ENCODE data around the gene RTF2. TPM values are rescaled to one million over a fixed set of nuclear protein-coding genes. Genes with fewer than 3 reads are reported as not detected.
"Not testable (repeated sequence)": the region's sequence is repeated elsewhere in the genome, so short reads cannot be mapped to it uniquely, and the experiment has no call there.

RTF2 gene
- total and polyA plus RNA-seq, 2 of the 4 experiments (the other 2 are of a cell fraction) = 102 to 109 TPM

GRCh38 chr20:56532946-56533345 lies 64.5 kb downstream of the RTF2 start, which contains the start of gene FAM209B:
Gene FAM209B, plus strand, starts transcription at chr20:56533246. Its CDS starts 96 bp downstream, at chr20:56533342.
- DNase-seq; H4K8ac ChIP-seq (ENCODE audit: low read depth in 2 of 2, low read length in 2 of 2); ATAC-seq (ENCODE audit: low read depth); H3K36me3 ChIP-seq (ENCODE audit: control insufficient read depth, insufficient read depth, low read length); H4K5ac ChIP-seq (ENCODE audit: low read depth, low read length); H3K4ac ChIP-seq (ENCODE audit: low read depth, low read length); H2BK15ac ChIP-seq (ENCODE audit: low read depth, low read length); dilution Hi-C loops (cut with HindIII; ENCODE audit: low sequenced_read_pairs, unreplicated experiment); POLR2A ChIA-PET (ENCODE audit: unreplicated experiment); H3K9me3 ChIP-seq (ENCODE audit: control insufficient read depth, insufficient read depth, low read length); BruUV-seq (replicated peaks); H2AFZ ChIP-seq (replicated peaks; ENCODE audit: low read length, poor library complexity); H3K27ac ChIP-seq (ENCODE audit: insufficient read depth, low read length); H4K20me1 ChIP-seq (ENCODE audit: insufficient read depth, low read length); CTCF ChIA-PET; H3K4me1 ChIP-seq (ENCODE audit: control insufficient read depth, insufficient read depth, low read length); H3K4me2 ChIP-seq (ENCODE audit: low read depth, low read length); H3K79me1 ChIP-seq (ENCODE audit: low read depth in 1 of 2, low read length in 2 of 2); intact Hi-C loops (cut with micrococcal nuclease); H3K9ac ChIP-seq (ENCODE audit: low read depth, low read length); H3K14ac ChIP-seq (replicated peaks; ENCODE audit: low read depth, low read length); H2BK20ac ChIP-seq (ENCODE audit: low read depth, low read length); in situ Hi-C loops (cut with MboI; ENCODE audit: low sequenced_read_pairs); H2BK120ac ChIP-seq (ENCODE audit: low read depth, low read length); H3K4me3 ChIP-seq (ENCODE audit: insufficient read depth, low read depth, low read length); H2AK9ac ChIP-seq (replicated peaks; ENCODE audit: low read depth, low read length, poor library complexity); H3K23ac ChIP-seq (ENCODE audit: low read depth, low read length); H2AK5ac ChIP-seq (ENCODE audit: low read depth, low read length); H3K18ac ChIP-seq (ENCODE audit: low read depth, low read length); H3K56ac ChIP-seq (ENCODE audit: extremely low read depth, insufficient read depth, low read length); H2BK5ac ChIP-seq (ENCODE audit: low read depth, low read length, poor library complexity, severe bottlenecking); H4K91ac ChIP-seq (ENCODE audit: insufficient read depth, low read depth, low read length); H3K27me3 ChIP-seq (ENCODE audit: control insufficient read depth, insufficient read depth, low read length); H3K9me1 ChIP-seq (ENCODE audit: insufficient read depth, low read length): not testable (repeated sequence)
- 60% methylated on average over 5 of the region's 9 CpGs; no CpG with 5 or more reads in 1 of the 2 experiments for WGBS, 2 experiments (ENCODE audit: extremely low coverage in 2 of 2, insufficient read length in 1 of 2)
